GM19438 (cell line): ENCODE measurements around the gene ZNF783.
"Not testable (repeated sequence)": the region's sequence is repeated elsewhere in the genome, so short reads cannot be mapped to it uniquely, and the experiment has no call there.

Experiments
- ATAC-seq: cut with Tn5 transposase; IDR thresholded peaks from one replicate; pipeline ENCODE4 v1.9.1; 2021; ENCODE audit warnings: low read depth; ENCODE audit not compliant: unreplicated experiment

Gene ZNF783

DNA sequence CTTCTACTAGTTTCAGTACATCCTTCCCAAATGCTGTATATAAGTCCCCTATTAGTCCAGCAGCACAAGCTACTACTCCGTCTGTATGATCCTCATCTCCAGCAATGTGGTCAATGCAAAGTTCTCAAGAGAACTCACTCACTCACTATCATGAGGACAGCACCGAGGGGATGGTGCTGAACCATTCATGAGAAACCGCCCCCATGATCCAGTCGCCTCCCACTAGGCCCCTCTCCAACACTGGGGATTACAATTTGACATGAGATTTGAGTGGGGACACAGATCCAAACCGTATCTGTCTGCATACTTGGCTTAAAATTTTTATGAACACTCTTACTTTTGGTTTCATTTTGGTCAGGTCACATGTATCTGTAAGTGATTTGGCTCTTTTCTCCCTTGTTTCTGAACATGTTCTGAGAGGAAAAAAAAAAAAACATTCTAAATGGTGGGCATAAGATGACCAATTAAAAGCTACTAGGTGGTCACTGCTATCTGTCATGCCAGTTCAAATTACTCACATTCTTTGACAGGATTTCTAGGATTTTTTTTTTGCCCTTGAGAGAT, 60.1 kb downstream of the ZNF783 start:
- no peak for ATAC-seq

DNA sequence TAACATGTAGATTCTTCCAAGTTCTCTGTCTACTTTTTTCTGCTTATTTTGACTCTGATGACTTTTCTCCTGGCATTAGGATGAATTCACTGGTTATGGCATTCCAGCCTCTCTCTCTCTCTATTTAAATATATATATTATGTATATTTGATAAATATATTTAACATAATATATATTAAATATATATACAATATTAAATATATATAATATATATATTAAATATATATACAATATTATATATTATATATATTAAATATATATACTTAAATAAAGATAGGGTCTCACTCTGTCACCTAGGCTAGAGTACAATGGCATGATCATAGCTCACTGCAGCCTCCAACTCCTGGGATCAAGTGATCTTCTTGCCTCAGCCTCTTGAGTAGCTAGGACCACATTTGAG, 60.7 kb downstream of the ZNF783 start:
- no peak for ATAC-seq

DNA sequence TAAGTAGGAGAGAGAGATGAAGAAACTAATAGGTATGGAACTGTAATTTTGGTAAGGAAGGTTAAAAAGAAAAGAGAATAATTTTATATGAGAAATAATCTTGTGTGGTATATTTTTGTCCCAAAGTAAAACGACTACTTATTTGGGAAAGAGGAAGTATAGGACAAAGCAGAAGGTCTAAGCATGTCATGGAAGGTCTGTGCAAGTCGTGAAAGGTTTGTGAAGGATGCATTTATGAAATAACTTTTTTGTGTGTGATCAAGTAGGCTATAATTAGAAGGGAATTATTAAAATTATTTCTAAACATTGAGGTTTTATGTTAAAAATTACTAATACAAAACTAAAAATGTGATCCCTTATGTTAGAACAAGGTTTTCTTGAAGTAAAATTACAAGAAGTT, 63.3 kb downstream of the ZNF783 start:
- no peak for ATAC-seq

DNA sequence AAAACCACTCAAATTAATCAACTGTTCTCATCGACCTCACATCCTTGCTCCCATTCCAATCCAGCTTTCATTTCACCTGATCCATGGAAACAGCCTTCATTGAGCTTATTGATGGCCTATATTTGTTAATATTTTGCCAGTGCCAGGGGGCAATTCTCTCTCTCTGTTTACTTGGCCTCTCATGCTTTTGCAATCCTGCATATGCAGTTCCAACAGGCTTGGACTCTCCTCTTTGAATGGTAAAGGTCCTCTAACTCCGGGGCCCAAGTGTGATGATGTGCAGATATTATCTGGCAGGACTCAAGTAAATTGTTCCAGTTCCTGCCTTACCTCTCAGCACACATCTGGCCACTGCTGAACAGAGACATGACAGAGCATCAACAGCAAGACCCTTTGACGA, 67.3 kb downstream of the ZNF783 start:
- ATAC-seq = no peak

DNA sequence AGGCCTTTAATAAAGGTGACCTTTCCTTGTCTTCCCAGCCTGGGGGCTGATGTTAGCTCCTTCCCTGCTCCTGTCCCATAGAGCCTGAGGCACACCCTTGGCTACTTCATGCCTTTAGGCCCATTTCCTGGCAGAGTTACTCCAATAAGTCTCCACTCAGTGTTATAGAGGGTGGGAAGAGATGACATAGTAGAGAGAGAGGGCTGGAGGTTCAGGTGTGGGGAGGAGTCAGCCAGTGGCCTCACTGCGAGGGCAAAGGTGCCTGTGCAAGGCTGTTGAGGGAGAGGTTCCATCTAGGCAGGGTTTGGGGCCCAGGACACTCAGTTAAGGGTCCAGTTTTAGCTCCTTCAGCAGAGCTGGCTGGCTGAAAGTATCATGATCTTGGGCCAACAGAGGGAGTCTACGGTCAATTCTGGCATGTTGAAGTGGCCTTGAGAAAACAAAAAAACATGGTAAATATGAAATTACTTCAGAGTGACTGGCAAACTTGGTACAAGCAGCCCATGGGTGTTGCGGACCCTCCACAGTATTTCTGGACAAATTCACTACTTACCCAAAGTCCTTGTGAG, 67.9 kb downstream of the ZNF783 start:
- no peak for ATAC-seq

DNA sequence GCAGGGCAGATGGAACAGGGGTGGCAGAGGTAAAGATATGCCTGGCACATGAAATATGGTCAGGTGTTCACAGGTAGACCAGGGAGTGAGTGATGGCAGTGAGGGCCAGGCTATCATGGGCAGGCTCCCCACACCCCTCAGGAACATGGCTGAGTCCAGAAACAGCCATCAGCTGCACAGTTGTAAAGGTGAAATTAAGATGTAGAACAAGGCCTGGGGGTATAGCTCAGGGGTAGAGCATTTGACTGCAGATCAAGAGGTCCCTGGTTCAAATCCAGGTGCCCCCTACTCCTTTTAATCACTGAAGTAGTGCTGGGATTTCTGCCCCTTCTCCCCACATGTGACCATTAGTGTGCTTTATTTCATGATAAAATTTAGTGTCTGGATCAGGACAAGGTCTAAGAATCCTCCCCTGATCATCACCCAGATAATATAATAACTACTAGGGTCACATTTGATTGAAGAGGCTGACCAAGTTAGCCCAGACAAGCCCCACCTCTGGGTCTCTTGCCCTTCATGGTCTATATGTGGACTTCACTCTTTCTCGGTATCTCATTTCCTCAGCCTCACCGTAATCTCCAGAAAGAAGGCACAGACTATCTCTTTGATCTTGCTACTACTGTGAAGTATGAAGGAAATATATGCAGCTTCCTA, 69.0 kb downstream of the ZNF783 start:
- no peak for ATAC-seq

DNA sequence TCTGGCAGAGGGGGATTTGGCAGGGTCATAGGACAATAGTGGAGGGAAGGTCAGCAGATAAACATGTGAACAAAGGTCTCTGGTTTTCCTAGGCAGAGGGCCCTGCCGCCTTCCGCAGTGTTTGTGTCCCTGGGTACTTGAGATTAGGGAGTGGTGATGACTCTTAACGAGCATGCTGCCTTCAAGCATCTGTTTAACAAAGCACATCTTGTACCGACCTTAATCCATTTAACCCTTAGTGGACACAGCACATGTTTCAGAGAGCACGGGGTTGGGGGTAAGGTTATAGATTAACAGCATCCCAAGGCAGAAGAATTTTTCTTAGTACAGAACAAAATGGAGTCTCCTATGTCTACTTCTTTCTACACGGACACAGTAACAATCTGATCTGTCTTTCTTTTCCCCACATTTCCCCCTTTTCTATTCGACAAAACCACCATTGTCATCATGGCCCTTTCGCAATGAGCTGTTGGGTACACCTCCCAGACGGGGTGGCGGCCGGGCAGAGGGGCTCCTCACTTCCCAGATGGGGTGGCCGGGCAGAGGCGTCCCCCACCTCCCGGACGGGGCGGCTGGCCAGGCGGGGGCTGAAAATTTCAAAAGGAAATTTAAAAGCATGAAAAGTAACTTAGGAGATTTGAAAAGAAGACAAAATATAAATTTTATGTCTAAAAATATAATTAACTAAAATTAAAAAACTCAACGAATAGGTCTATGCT, 70.8 kb downstream of the ZNF783 start:
- not testable (repeated sequence) for ATAC-seq

DNA sequence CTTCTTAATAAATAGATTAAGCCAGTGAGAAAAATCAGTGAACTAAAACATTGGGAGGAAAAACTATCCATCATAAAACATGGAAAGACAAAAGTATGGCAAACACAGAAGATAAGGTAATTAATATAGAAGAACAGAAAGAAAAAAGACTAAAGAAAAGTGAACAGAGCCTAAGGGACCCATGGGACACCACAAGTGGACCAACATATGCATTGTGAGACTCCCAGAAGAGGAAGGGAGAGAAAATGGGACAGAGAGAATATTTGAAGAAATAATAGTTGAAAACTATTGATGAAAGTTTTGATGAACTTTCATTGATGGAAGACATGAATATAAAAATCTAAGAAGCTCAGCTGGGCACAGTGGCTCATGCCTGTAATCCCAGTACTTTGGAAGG, 71.3 kb downstream of the ZNF783 start:
- ATAC-seq = no peak

DNA sequence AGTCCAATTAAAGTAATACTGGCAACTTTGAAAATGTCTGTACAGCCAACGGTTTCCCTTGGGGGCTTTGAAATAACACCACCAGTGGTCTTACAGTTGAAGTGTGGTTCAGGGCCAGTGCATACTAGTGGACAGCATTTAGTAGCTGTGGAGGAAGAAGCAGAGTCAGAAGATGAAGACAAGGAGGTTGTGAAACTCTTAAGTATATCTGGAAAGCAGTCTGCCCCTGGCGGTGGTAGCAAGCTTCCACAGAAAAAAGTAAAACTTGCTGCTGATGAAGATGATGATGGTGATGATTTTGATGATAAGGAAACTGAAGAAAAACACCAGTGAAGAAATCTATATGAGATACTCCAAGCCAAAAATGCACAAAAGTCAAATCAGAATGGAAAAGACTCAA, 72.2 kb downstream of the ZNF783 start:
- ATAC-seq = no peak
